HepG2 (cell line): ENCODE data around the gene PPP1CA. TPM values are rescaled to one million over a fixed set of nuclear protein-coding genes. Genes with fewer than 3 reads are reported as not detected.

Source experiments
- BHLHE40 ChIP-seq: IDR thresholded peaks from 2 replicates; pipeline ENCODE4 v1.6.1; 2011; ENCODE audit warnings: low read length, improper control_type of control experiment
- GATAD2A ChIP-seq: IDR thresholded peaks from 2 replicates; pipeline ENCODE4 v1.6.1; 2016
- KDM3A ChIP-seq: IDR thresholded peaks from 2 replicates; pipeline ENCODE4 v1.6.1; 2018; ENCODE audit warnings: low read depth, missing compliant biosample characterization
- KMT2B ChIP-seq: IDR thresholded peaks from 2 replicates; pipeline ENCODE4 v1.6.1; 2016; ENCODE audit warnings: missing genetic modification reagents, missing compliant biosample characterization
- RXRA ChIP-seq: sonication (generic); formaldehyde crosslinking; IDR thresholded peaks from 2 replicates; pipeline ENCODE4 v1.5.1; 2020; ENCODE audit warnings: missing genetic modification reagents
- SAP130 ChIP-seq: IDR thresholded peaks from 2 replicates; pipeline ENCODE4 v1.6.1; 2016; ENCODE audit warnings: low read depth
- TBX2 ChIP-seq: sonication (generic); formaldehyde crosslinking; IDR thresholded peaks from 2 replicates; pipeline ENCODE4 v1.5.0; 2020; ENCODE audit warnings: missing genetic modification reagents, mild to moderate bottlenecking, borderline replicate concordance
- TSC22D2 ChIP-seq: sonication (generic); formaldehyde crosslinking; IDR thresholded peaks from 2 replicates; pipeline ENCODE4 v1.5.1; 2020; ENCODE audit warnings: missing genetic modification reagents, mild to moderate bottlenecking, borderline replicate concordance
- XRCC5 ChIP-seq: fragments of 200-400 bp; formaldehyde crosslinking; optimal IDR thresholded peaks from 2 replicates; pipeline ENCODE3; 2017; ENCODE audit warnings: mild to moderate bottlenecking, low read length
- YEATS2 ChIP-seq: sonication (generic); formaldehyde crosslinking; IDR thresholded peaks from 2 replicates; pipeline ENCODE4 v1.4.0; 2020; ENCODE audit warnings: missing genetic modification reagents, borderline replicate concordance
- ZNF331 ChIP-seq: sonication (generic); formaldehyde crosslinking; IDR thresholded peaks from 2 replicates; pipeline ENCODE4 v1.4.0; 2020; ENCODE audit warnings: missing genetic modification reagents
- ZNF549 ChIP-seq: sonication (generic); formaldehyde crosslinking; IDR thresholded peaks from 2 replicates; pipeline ENCODE4 v1.5.0; 2020; ENCODE audit warnings: missing genetic modification reagents
- ZNF768 ChIP-seq: sonication (generic); formaldehyde crosslinking; IDR thresholded peaks from 2 replicates; pipeline ENCODE4 v1.4.0; 2020; ENCODE audit warnings: missing genetic modification reagents
- ZSCAN25 ChIP-seq: sonication (generic); formaldehyde crosslinking; IDR thresholded peaks from 2 replicates; pipeline ENCODE4 v1.8.0; 2022; ENCODE audit warnings: mild to moderate bottlenecking, missing genetic modification reagents
- polyA plus RNA-seq, 8 experiments: library from polyadenylated mRNA; depleted of rRNA in 3 of 8; stranded (reverse) in 7 of 8; unstranded in 1 of 8; fragments of >200 nt; fragmentation: Illumina TruSeq in 4 of 8; extraction: Trizol in 4 of 8; gene quantifications; 2 replicates each; pipeline versions ENCODE4 v1.2.1 to v1.2.3, GENCODE V29; 2011 to 2016; ENCODE audit warnings: low read depth in 4 of 8, missing spikeins in 1 of 8, mixed read lengths in 1 of 8; ENCODE audit not compliant: insufficient read depth in 1 of 8
- total RNA-seq, 5 experiments: library from RNA; depleted of rRNA; stranded (reverse); fragments of >200 nt; fragmentation: Illumina TruSeq; extraction: Trizol; gene quantifications; 2 replicates each; pipeline ENCODE4 v1.2.3, GENCODE V29; 2016; ENCODE audit warnings: low read depth in 1 of 5
- TF ChIP-seq, protein P1 (sequence below): sonication (generic); formaldehyde crosslinking; IDR thresholded peaks from 2 replicates; pipeline ENCODE4 v1.4.0; 2020; ENCODE audit warnings: missing genetic modification reagents, low read depth, mild to moderate bottlenecking, borderline replicate concordance
- TF ChIP-seq, protein P2 (sequence below): sonication (generic); formaldehyde crosslinking; IDR thresholded peaks from 2 replicates; pipeline ENCODE4 v1.4.0; 2020; ENCODE audit warnings: low read depth, missing genetic modification reagents
- TF ChIP-seq, protein P3 (sequence below), 2 experiments: sonication (generic) in 1 of 2; formaldehyde crosslinking in 1 of 2; IDR thresholded peaks; 2 replicates each; pipeline versions ENCODE4 v1.4.0 to v1.6.1; 2018 to 2020; ENCODE audit warnings: missing genetic modification reagents in 2 of 2, borderline replicate concordance in 1 of 2, low read depth in 1 of 2, mild to moderate bottlenecking in 1 of 2, missing biosample characterization in 1 of 2
- TF ChIP-seq, protein P4 (sequence below): IDR thresholded peaks from 2 replicates; pipeline ENCODE4 v1.6.1; 2016; ENCODE audit warnings: missing genetic modification reagents, missing compliant biosample characterization
- TF ChIP-seq, protein P5 (sequence below): sonication (generic); formaldehyde crosslinking; IDR thresholded peaks from 2 replicates; pipeline ENCODE4 v1.5.1; 2020; ENCODE audit warnings: mild to moderate bottlenecking, moderate library complexity, missing genetic modification reagents
- TF ChIP-seq, protein P6 (sequence below): sonication (generic); formaldehyde crosslinking; IDR thresholded peaks from 2 replicates; pipeline ENCODE4 v1.4.0; 2020; ENCODE audit warnings: missing genetic modification reagents

The PPP1CA gene
- total and polyA plus RNA-seq, 2 of the 13 experiments (the other 11 are each of a cell fraction or from before 2014, with no cell fraction given): 149 to 170 TPM

DNA sequence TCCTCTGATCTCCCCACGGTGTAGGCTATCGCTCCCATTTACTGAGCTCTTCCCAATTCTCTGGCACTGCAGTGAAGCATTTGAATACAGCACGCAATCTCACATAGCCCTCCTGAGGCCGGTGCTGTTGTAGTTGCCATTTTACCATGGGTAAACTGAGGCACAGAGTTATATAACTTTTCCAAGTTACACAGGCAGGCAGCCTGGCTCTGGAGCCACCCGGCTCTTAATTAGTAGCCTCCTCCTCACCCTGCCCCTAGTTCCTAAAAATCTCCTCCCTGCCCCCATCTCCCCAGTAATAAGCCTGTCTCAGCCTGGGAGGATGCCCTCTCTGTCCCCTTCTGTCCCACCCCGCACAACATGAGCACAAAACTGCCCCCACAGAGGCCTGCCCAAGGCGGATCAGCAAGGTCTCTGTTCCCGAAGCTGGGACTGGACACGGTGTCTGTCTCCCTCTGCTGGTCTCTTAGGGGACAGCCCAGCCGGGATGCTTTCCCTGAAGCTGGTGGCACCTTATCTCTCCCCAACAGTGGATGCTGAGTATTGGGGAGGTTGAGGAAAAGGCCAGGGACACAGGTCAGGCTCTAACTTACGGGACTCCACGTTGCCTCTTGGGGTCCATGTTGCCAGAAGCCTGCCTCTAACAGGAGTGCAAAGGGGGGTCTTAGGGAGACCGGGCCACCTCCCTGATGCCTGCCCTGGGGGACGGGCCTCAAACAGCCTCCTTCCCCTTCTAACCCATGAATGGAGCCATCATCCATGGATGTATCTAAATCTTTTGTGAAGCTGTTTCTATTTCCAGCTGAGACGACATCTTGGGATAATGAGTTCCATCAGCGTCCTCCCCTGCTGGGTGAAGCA is 19.2 kb downstream of the PPP1CA start (continued):
- TF ChIP-seq ZNF331 (CRISPR knock-in tag): peak; percentile 36; the same call in 1 of the 2 replicates
- TF ChIP-seq ZSCAN25 (CRISPR knock-in tag): peak; percentile 36; the same call in 1 of the 2 replicates
- TF ChIP-seq, protein P1, sequence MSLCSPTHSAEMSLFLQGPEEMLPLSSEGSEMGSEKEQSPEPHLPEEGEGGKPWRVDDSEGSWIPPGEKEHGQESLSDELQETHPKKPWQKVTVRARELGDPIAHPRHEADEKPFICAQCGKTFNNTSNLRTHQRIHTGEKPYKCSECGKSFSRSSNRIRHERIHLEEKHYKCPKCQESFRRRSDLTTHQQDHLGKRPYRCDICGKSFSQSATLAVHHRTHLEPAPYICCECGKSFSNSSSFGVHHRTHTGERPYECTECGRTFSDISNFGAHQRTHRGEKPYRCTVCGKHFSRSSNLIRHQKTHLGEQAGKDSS (CRISPR knock-in tag): peak; percentile 39; the same call in 1 of the 2 replicates
- peak; percentile 40; the same call in 1 of the 2 replicates for TF ChIP-seq YEATS2 (CRISPR knock-in tag)
- peak; percentile 51; the same call in 1 of the 2 replicates for TF ChIP-seq GATAD2A (CRISPR knock-in tag)
- TF ChIP-seq BHLHE40: 0 out of 2 replicates have a peak, but pooled peaks have one; percentile 7
- peak; percentile 65; the same call in 1 of the 2 replicates for TF ChIP-seq TSC22D2 (CRISPR knock-in tag)
- TF ChIP-seq, protein P2, sequence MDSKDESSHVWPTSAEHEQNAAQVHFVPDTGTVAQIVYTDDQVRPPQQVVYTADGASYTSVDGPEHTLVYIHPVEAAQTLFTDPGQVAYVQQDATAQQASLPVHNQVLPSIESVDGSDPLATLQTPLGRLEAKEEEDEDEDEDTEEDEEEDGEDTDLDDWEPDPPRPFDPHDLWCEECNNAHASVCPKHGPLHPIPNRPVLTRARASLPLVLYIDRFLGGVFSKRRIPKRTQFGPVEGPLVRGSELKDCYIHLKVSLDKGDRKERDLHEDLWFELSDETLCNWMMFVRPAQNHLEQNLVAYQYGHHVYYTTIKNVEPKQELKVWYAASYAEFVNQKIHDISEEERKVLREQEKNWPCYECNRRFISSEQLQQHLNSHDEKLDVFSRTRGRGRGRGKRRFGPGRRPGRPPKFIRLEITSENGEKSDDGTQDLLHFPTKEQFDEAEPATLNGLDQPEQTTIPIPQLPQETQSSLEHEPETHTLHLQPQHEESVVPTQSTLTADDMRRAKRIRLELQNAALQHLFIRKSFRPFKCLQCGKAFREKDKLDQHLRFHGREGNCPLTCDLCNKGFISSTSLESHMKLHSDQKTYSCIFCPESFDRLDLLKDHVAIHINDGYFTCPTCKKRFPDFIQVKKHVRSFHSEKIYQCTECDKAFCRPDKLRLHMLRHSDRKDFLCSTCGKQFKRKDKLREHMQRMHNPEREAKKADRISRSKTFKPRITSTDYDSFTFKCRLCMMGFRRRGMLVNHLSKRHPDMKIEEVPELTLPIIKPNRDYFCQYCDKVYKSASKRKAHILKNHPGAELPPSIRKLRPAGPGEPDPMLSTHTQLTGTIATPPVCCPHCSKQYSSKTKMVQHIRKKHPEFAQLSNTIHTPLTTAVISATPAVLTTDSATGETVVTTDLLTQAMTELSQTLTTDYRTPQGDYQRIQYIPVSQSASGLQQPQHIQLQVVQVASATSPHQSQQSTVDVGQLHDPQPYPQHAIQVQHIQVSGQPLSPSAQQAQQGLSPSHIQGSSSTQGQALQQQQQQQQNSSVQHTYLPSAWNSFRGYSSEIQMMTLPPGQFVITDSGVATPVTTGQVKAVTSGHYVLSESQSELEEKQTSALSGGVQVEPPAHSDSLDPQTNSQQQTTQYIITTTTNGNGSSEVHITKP (CRISPR knock-in tag): no peak
- 0 out of 2 replicates have a peak, but pooled peaks have one; percentile 26 for TF ChIP-seq KMT2B
- TF ChIP-seq ZNF549: no peak
- TF ChIP-seq, protein P3, sequence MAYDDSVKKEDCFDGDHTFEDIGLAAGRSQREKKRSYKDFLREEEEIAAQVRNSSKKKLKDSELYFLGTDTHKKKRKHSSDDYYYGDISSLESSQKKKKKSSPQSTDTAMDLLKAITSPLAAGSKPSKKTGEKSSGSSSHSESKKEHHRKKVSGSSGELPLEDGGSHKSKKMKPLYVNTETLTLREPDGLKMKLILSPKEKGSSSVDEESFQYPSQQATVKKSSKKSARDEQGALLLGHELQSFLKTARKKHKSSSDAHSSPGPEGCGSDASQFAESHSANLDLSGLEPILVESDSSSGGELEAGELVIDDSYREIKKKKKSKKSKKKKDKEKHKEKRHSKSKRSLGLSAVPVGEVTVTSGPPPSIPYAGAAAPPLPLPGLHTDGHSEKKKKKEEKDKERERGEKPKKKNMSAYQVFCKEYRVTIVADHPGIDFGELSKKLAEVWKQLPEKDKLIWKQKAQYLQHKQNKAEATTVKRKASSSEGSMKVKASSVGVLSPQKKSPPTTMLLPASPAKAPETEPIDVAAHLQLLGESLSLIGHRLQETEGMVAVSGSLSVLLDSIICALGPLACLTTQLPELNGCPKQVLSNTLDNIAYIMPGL (CRISPR knock-in tag; IDR thresholded peaks at IDR 0.05; ENCODE audit: borderline replicate concordance in 1 of 2, low read depth in 1 of 2): peak; percentile 31 to 33; a peak in 1 of 4 replicates
- peak; percentile 63; the same call in 1 of the 2 replicates for TF ChIP-seq KDM3A (CRISPR knock-in tag)
- peak; percentile 99 for TF ChIP-seq ZNF768 (CRISPR knock-in tag)
- TF ChIP-seq TBX2 (CRISPR knock-in tag): peak; percentile 38; the same call in 1 of the 2 replicates
- no peak for TF ChIP-seq RXRA (CRISPR knock-in tag)
- TF ChIP-seq, protein P4, sequence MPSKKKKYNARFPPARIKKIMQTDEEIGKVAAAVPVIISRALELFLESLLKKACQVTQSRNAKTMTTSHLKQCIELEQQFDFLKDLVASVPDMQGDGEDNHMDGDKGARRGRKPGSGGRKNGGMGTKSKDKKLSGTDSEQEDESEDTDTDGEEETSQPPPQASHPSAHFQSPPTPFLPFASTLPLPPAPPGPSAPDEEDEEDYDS: no peak
- peak; percentile 47 for TF ChIP-seq XRCC5
- TF ChIP-seq SAP130 (CRISPR knock-in tag): peak; percentile 20; the same call in 1 of the 2 replicates
- TF ChIP-seq, protein P5, sequence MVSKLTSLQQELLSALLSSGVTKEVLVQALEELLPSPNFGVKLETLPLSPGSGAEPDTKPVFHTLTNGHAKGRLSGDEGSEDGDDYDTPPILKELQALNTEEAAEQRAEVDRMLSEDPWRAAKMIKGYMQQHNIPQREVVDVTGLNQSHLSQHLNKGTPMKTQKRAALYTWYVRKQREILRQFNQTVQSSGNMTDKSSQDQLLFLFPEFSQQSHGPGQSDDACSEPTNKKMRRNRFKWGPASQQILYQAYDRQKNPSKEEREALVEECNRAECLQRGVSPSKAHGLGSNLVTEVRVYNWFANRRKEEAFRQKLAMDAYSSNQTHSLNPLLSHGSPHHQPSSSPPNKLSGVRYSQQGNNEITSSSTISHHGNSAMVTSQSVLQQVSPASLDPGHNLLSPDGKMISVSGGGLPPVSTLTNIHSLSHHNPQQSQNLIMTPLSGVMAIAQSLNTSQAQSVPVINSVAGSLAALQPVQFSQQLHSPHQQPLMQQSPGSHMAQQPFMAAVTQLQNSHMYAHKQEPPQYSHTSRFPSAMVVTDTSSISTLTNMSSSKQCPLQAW: no peak
- TF ChIP-seq, protein P6, sequence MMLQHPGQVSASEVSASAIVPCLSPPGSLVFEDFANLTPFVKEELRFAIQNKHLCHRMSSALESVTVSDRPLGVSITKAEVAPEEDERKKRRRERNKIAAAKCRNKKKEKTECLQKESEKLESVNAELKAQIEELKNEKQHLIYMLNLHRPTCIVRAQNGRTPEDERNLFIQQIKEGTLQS (CRISPR knock-in tag): no peak
